Body of pancreas (tissue), 4 donors: ENCODE data around the gene FRMPD4. TPM values are rescaled to one million over a fixed set of nuclear protein-coding genes. Genes with fewer than 3 reads are reported as not detected.

ENCODE experiments used
- ATAC-seq: fragments of 150-250 bp; one replicate; pipeline ENCODE4 v1.9.1; 2016
- DNase-seq, 4 donors: peaks; one replicate each; pipeline ENCODE4 v3.0.0-alpha.2; 2019
- H3K27ac ChIP-seq, 4 donors: fragments of 200-600 bp; sonication (generic); 1 replicate in 3 of 4; 2 replicates in 1 of 4; pipeline versions ENCODE4 v1.5.1 to v1.6.1; 2016 to 2019; ENCODE audit warnings: mild to moderate bottlenecking in 1 of 4, mixed read lengths in 1 of 4, moderate library complexity in 1 of 4
- H3K27me3 ChIP-seq, 2 donors: fragments of 200-600 bp; sonication (generic); one replicate each; pipeline ENCODE4 v1.6.0; 2016; ENCODE audit warnings: mild to moderate bottlenecking in 1 of 2
- H3K36me3 ChIP-seq, 2 donors: fragments of 200-600 bp; sonication (generic); replicated peaks in 1 of 2; 2 replicates each; pipeline ENCODE4 v1.5.1; 2016; ENCODE audit warnings: low read depth in 2 of 2; ENCODE audit not compliant: insufficient read depth in 1 of 2
- H3K4me1 ChIP-seq: fragments of 200-600 bp; sonication (generic); one replicate; pipeline ENCODE4 v1.6.0; 2016
- H3K4me3 ChIP-seq, 2 donors: fragments of 200-600 bp; sonication (generic); 1 replicate in 1 of 2; 2 replicates in 1 of 2; pipeline ENCODE4 v1.5.1; 2016 to 2019
- H3K9me3 ChIP-seq, 3 donors: fragments of 200-600 bp; sonication (generic); 1 replicate in 2 of 3; 2 replicates in 1 of 3; pipeline ENCODE4 v1.5.1; 2016
- POLR2A ChIP-seq, 3 donors: fragments of 450-650 bp; IDR thresholded peaks; one replicate each; pipeline ENCODE4 v1.6.1; 2016; ENCODE audit warnings: antibody characterized with exemption in 3 of 3, mild to moderate bottlenecking in 2 of 3
- WGBS, 2 donors: methylation state at CpG; one replicate each; pipeline ENCODE4 v1.1.5; 2017; 5-methylcytosine and 5-hydroxymethylcytosine counted together
- intact Hi-C: fragments of 100-400 bp; cut with DNase I; formaldehyde crosslinking; loops from one replicate; pipeline ENCODE4 v1.15.1; 2023
- total RNA-seq, 2 donors: library from RNA; depleted of rRNA; stranded (reverse); fragments of >200 nt; gene quantifications; one replicate each; pipeline ENCODE4 v1.1.0, GENCODE V29; 2016
- TF ChIP-seq, protein P1 (sequence below), 7 experiments: fragments of 450-650 bp in 4 of 7; fragments of 200-600 bp in 3 of 7; sonication (generic) in 3 of 7; IDR thresholded peaks; one replicate each; pipeline ENCODE4 v1.5.1; 2016 to 2019; ENCODE audit warnings: antibody characterized with exemption in 7 of 7

FRMPD4 gene
- total RNA-seq, 2 donors from 2014 or later, result 0.26 TPM; not detected in 1

- H3K4me1 ChIP-seq, result peaks cover 8% of the 10 kb centered on the region
- no peak overlapping the region for H3K4me3 ChIP-seq
- no peak for TF ChIP-seq POLR2A (IDR thresholded peaks at IDR 0.05)
- TF ChIP-seq, protein P1, sequence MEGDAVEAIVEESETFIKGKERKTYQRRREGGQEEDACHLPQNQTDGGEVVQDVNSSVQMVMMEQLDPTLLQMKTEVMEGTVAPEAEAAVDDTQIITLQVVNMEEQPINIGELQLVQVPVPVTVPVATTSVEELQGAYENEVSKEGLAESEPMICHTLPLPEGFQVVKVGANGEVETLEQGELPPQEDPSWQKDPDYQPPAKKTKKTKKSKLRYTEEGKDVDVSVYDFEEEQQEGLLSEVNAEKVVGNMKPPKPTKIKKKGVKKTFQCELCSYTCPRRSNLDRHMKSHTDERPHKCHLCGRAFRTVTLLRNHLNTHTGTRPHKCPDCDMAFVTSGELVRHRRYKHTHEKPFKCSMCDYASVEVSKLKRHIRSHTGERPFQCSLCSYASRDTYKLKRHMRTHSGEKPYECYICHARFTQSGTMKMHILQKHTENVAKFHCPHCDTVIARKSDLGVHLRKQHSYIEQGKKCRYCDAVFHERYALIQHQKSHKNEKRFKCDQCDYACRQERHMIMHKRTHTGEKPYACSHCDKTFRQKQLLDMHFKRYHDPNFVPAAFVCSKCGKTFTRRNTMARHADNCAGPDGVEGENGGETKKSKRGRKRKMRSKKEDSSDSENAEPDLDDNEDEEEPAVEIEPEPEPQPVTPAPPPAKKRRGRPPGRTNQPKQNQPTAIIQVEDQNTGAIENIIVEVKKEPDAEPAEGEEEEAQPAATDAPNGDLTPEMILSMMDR (IDR thresholded peaks at IDR 0.05), result no peak
- 11 to 29% methylated on average over 5 of the region's 5 CpGs for WGBS, 2 donors
- H3K27ac ChIP-seq, result no peak overlapping the region
- no peaks in the 10 kb centered on the region for H3K9me3 ChIP-seq
- peak in 2 of 4 donors; percentile 26 to 34 for DNase-seq
- no peaks in the 10 kb centered on the region for H3K36me3 ChIP-seq
- no peaks in the 10 kb centered on the region for H3K27me3 ChIP-seq
- no peak for ATAC-seq
- intact Hi-C loops, result no loop called here
These were observed 170.9 kb downstream of the FRMPD4 start for GRCh38 chrX:12309040-12309743.

GRCh38 chrX:12309744-12310076, 171.4 kb downstream of the FRMPD4 start:
- WGBS, 2 donors, result 52 to 61% methylated on average over 5 to 6 of the region's 6 CpGs
- Histone ChIP-seq H3K27ac (no peak overlapping the region), H3K4me1 (peaks cover 8% of the 10 kb centered on the region), H3K36me3 (no peaks in the 10 kb centered on the region), H3K4me3 (no peak overlapping the region), H3K27me3 (no peaks in the 10 kb centered on the region), H3K9me3 (no peaks in the 10 kb centered on the region)
- ATAC-seq (no peak), DNase-seq (no peak)
- no peak for TF ChIP-seq POLR2A (IDR thresholded peaks at IDR 0.05)
- TF ChIP-seq, protein P1 (IDR thresholded peaks at IDR 0.05), result no peak
- intact Hi-C loops, result no loop called here

- intact Hi-C loops, result no loop called here
- H3K36me3 ChIP-seq, result no peaks in the 10 kb centered on the region
- H3K27me3 ChIP-seq, result no peaks in the 10 kb centered on the region
- no peaks in the 10 kb centered on the region for H3K9me3 ChIP-seq
- DNase-seq (no peak), ATAC-seq (no peak)
- no peak overlapping the region for H3K27ac ChIP-seq
- H3K4me1 ChIP-seq, result no peaks in the 10 kb centered on the region
- TF ChIP-seq, protein P1 (IDR thresholded peaks at IDR 0.05), result no peak
- TF ChIP-seq POLR2A (IDR thresholded peaks at IDR 0.05), result no peak
- no peak overlapping the region for H3K4me3 ChIP-seq
These were observed 176.4 kb downstream of the FRMPD4 start for GRCh38 chrX:12314651-12315050.

GRCh38 chrX:12315526-12315925, 177.3 kb downstream of the FRMPD4 start:
- 31 to 52% methylated on average over 2 of the region's 2 CpGs for WGBS, 2 donors
- intact Hi-C loops, result no loop called here
- no peak overlapping the region for H3K27ac ChIP-seq

More at GRCh38 chrX:12315526-12315925, 177.3 kb downstream of the FRMPD4 start:
- H3K9me3 ChIP-seq, result no peaks in the 10 kb centered on the region
- DNase-seq (no peak), ATAC-seq (no peak)
- no peaks in the 10 kb centered on the region for H3K36me3 ChIP-seq
- H3K27me3 ChIP-seq, result no peaks in the 10 kb centered on the region
- H3K4me3 ChIP-seq, result no peak overlapping the region
- no peaks in the 10 kb centered on the region for H3K4me1 ChIP-seq
- TF ChIP-seq, protein P1 (IDR thresholded peaks at IDR 0.05), result no peak
- no peak for TF ChIP-seq POLR2A (IDR thresholded peaks at IDR 0.05)
